Measurements from ENCODE around the gene ZCCHC4. TPM values are rescaled to one million over a fixed set of nuclear protein-coding genes. Genes with fewer than 3 reads are reported as not detected.

ZCCHC4 gene
- total RNA-seq = 10 to 100 TPM; 27.3 to 27.5 TPM
- polyA plus RNA-seq (ENCODE audit: insufficient read depth, low read depth, low replicate concordance) = 10.3 TPM
- long read RNA-seq, donor 1, partial matches to known transcripts = 0 of 3 reads
- long read RNA-seq, donor 1, other reads (novel, unspliced or antisense) = 0 of 3 reads
- long read RNA-seq, donor 2, partial matches to known transcripts = 5 of 9 reads
- long read RNA-seq, donor 2, other reads (novel, unspliced or antisense) = 0 of 9 reads

- Histone ChIP-seq H3K36me3 (ENCODE audit: low read depth, missing control alignments) (no peaks in the 10 kb centered on the region), H3K27ac (peak within 1 kb of the TSS; percentile 71 to 74), H3K9me3 (no peaks in the 10 kb centered on the region), H3K4me1 (peaks cover 19% of the 10 kb centered on the region), H3K27me3 (no peaks in the 10 kb centered on the region), H3K4me3 (peak within 1 kb of the TSS; percentile 68 to 80)
- intact Hi-C loops (cut with DNase I; ENCODE audit: low total_unique reads) = no loop called here
- TF ChIP-seq POLR2A (IDR thresholded peaks at IDR 0.05) = no peak
- TF ChIP-seq CTCF (IDR thresholded peaks at IDR 0.05) = peak; percentile 96 to 99 (median 98)
- DNase-seq = peak; percentile 96
- WGBS, 2 donors = 0 to 1% methylated on average over 24 to 35 of the region's 40 CpGs
Measured at GRCh38 chr4:25312496-25313200, at the start of gene ZCCHC4. ZCCHC4 (plus strand) TSS chr4:25312774; CDS start chr4:25312810, 36 bp downstream.

GRCh38 chr4:25271866-25272265, 40.7 kb upstream of the ZCCHC4 start:
- intact Hi-C loops (cut with DNase I; ENCODE audit: low total_unique reads) = no loop called here
- DNase-seq = peak; percentile 74
- WGBS, 2 donors = 72 to 84% methylated on average over 3 of the region's 3 CpGs
- no peaks in the 10 kb centered on the region for H3K9me3 ChIP-seq
- H3K4me3 ChIP-seq = no peak overlapping the region
- no peaks in the 10 kb centered on the region for H3K36me3 ChIP-seq (ENCODE audit: low read depth, missing control alignments)
- TF ChIP-seq POLR2A (IDR thresholded peaks at IDR 0.05) (no peak), CTCF (IDR thresholded peaks at IDR 0.05) (no peak)
- peaks cover 5% of the 10 kb centered on the region for H3K4me1 ChIP-seq
- peak overlapping the region in 1 of 2 donors; percentile 39 for H3K27ac ChIP-seq
- no peaks in the 10 kb centered on the region for H3K27me3 ChIP-seq

- H3K36me3 ChIP-seq (ENCODE audit: low read depth, missing control alignments) = no peaks in the 10 kb centered on the region
- H3K27ac ChIP-seq = no peak overlapping the region
- H3K4me1 ChIP-seq = no peaks in the 10 kb centered on the region
- WGBS, 2 donors = 65 to 70% methylated on average over 4 of the region's 4 CpGs
- no peaks in the 10 kb centered on the region for H3K27me3 ChIP-seq
- no peaks in the 10 kb centered on the region for H3K9me3 ChIP-seq
- no peak overlapping the region for H3K4me3 ChIP-seq
- no peak for TF ChIP-seq CTCF (IDR thresholded peaks at IDR 0.05)
- TF ChIP-seq POLR2A (IDR thresholded peaks at IDR 0.05) = no peak
- intact Hi-C loops (cut with DNase I; ENCODE audit: low total_unique reads) = no loop called here
- no peak for DNase-seq
Measured at GRCh38 chr4:25280210-25280609, 32.4 kb upstream of the ZCCHC4 start.

- H3K27ac ChIP-seq = no peak overlapping the region
- intact Hi-C loops (cut with DNase I; ENCODE audit: low total_unique reads) = no loop called here
- H3K9me3 ChIP-seq = no peaks in the 10 kb centered on the region
- TF ChIP-seq CTCF (IDR thresholded peaks at IDR 0.05) (no peak), POLR2A (IDR thresholded peaks at IDR 0.05) (no peak)
- H3K4me1 ChIP-seq = no peaks in the 10 kb centered on the region
- no peaks in the 10 kb centered on the region for H3K27me3 ChIP-seq
- no peak for DNase-seq
- WGBS, 2 donors = 92 to 96% methylated on average over 3 of the region's 3 CpGs
- no peak overlapping the region for H3K4me3 ChIP-seq
- no peaks in the 10 kb centered on the region for H3K36me3 ChIP-seq (ENCODE audit: low read depth, missing control alignments)
Measured at GRCh38 chr4:25283948-25284347, 28.6 kb upstream of the ZCCHC4 start.
